Measurements from ENCODE around the gene TNFRSF19.
A peak's percentile ranks its signal among the peaks of the same experiment; 100 is the strongest.

TNFRSF19 gene

GRCh38 chr13:23715092-23715761 is 145.0 kb downstream of the TNFRSF19 start:
- FAIRE-seq (no peak), DNase-seq (ENCODE audit: insufficient read length, low spot score) (no peak)
- TF ChIP-seq, protein P1, sequence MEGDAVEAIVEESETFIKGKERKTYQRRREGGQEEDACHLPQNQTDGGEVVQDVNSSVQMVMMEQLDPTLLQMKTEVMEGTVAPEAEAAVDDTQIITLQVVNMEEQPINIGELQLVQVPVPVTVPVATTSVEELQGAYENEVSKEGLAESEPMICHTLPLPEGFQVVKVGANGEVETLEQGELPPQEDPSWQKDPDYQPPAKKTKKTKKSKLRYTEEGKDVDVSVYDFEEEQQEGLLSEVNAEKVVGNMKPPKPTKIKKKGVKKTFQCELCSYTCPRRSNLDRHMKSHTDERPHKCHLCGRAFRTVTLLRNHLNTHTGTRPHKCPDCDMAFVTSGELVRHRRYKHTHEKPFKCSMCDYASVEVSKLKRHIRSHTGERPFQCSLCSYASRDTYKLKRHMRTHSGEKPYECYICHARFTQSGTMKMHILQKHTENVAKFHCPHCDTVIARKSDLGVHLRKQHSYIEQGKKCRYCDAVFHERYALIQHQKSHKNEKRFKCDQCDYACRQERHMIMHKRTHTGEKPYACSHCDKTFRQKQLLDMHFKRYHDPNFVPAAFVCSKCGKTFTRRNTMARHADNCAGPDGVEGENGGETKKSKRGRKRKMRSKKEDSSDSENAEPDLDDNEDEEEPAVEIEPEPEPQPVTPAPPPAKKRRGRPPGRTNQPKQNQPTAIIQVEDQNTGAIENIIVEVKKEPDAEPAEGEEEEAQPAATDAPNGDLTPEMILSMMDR (IDR thresholded peaks at IDR 0.05; ENCODE audit: insufficient read depth, missing control alignments): no peak

DNA sequence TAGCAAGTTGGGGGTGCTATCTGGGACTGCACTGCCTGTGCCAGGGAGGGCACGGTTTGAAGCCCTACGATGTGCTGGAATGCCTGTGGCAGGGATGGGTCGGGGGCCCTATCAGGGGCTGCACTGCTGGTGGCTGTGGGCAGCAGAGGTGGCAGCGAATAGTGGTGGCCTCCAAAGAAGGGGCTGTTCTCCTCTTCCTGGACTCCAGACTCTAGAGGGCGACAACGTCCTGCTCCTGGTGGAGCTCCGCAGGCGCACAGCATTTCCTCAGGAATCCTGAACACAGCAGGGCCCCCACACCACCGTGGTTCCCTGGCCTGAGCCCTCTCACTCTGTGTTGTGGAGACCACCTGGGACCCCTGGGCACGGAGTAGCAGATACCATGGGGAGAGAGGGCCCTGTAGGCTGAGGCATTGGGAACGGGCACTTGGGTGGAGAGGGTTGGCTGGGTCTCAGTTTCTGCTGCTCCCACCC is 145.6 kb downstream of the TNFRSF19 start:
- DNase-seq (ENCODE audit: insufficient read length, low spot score) (no peak), FAIRE-seq (no peak)

DNA sequence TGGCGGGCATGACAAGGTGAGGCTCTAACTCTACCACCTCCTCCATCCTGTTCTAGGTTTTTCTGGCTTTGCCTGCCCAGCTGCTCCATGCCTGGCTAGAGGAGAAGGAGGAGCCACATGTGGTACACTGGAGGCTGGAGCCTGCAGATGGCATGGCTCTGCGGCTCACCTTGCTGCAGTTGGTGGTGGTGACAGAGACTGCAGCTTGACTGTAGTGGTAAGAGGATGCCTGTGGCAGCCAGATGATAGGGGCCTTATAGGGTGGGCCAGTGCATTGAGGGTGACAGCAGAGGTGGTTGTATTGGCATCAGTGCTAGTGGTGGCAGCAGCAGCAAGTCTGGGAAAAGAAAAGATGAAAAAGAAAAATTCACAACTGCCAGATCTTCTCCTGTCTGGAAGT is 146.2 kb downstream of the TNFRSF19 start:
- FAIRE-seq (no peak), DNase-seq (ENCODE audit: insufficient read length, low spot score) (no peak)
- TF ChIP-seq, protein P1 (IDR thresholded peaks at IDR 0.05; ENCODE audit: insufficient read depth, missing control alignments): no peak

More for the DNA sequence above, 145.6 kb downstream of the TNFRSF19 start:
- TF ChIP-seq, protein P1 (IDR thresholded peaks at IDR 0.05; ENCODE audit: insufficient read depth, missing control alignments): peak; percentile 58

DNA sequence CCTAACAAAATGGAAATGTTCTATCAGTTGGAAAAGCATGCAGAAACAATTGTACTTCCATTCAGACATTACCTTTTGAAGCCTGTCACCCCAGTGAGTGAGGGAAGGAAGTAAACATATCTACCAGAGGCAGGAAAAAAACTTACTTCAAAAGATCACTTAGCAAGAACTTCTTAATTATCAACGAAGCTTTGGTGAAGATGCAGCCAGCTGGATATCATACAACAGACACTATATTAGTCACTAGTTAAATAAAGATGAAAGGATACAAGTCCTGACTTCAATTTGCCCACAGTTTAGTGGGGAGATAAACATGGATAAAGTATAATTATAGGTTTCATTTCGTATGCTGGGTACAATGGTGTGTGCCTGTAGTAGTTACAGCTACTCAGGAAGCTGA is 148.8 kb downstream of the TNFRSF19 start:
- DNase-seq (ENCODE audit: insufficient read length, low spot score): no peak

DNA sequence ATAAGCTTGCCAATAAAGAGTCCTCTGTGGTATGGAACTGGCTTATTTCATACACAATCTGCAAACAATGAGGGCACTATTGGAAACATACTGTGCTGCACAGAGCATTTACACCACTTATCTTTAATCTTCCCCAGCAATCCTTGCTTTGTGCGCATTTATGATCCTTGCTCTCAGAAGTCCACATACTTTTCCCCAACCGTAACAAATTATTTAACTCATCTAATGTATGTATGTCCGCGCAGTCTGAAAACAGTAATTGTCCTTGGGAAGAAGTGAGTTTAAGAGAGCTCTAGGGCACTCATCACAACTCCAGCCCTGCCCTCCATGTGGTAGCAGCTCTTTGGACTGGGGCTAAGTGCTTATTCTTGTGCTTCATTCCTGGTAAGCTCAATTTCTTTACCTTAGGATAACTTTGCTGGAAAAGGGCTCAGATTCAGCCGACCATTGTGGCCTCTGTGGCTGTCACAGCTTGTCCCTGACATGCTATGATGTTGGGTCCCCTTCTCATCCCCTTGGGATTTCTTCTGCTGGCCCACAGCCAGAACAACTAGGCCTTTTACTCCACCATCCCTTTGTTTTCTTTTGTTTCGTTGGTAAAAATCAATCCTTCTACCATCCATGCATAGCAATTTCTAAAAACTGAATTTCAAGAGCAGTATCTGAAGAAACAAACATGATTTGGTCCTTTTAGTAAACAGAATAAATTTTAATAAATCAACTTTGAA is 152.7 kb downstream of the TNFRSF19 start:
- TF ChIP-seq, protein P1 (IDR thresholded peaks at IDR 0.05; ENCODE audit: insufficient read depth, missing control alignments): no peak
- no peak for FAIRE-seq
- DNase-seq (ENCODE audit: insufficient read length, low spot score): no peak

More for the DNA sequence above, 148.8 kb downstream of the TNFRSF19 start:
- TF ChIP-seq, protein P1 (IDR thresholded peaks at IDR 0.05; ENCODE audit: insufficient read depth, missing control alignments): no peak
- no peak for FAIRE-seq

GRCh38 chr13:23723471-23723870 is 153.3 kb downstream of the TNFRSF19 start:
- TF ChIP-seq, protein P1 (IDR thresholded peaks at IDR 0.05; ENCODE audit: insufficient read depth, missing control alignments): no peak
- DNase-seq (ENCODE audit: insufficient read length, low spot score) (no peak), FAIRE-seq (no peak)

Measured in D721Med (cell line).